ENCODE measurements around the gene CLEC11A. TPM values are rescaled to one million over a fixed set of nuclear protein-coding genes. Genes with fewer than 3 reads are reported as not detected.

CLEC11A gene
- total and polyA plus RNA-seq, 10 of the 15 experiments (the other 5 are each of a cell fraction or from before 2014, with no cell fraction given), result not detected

DNA sequence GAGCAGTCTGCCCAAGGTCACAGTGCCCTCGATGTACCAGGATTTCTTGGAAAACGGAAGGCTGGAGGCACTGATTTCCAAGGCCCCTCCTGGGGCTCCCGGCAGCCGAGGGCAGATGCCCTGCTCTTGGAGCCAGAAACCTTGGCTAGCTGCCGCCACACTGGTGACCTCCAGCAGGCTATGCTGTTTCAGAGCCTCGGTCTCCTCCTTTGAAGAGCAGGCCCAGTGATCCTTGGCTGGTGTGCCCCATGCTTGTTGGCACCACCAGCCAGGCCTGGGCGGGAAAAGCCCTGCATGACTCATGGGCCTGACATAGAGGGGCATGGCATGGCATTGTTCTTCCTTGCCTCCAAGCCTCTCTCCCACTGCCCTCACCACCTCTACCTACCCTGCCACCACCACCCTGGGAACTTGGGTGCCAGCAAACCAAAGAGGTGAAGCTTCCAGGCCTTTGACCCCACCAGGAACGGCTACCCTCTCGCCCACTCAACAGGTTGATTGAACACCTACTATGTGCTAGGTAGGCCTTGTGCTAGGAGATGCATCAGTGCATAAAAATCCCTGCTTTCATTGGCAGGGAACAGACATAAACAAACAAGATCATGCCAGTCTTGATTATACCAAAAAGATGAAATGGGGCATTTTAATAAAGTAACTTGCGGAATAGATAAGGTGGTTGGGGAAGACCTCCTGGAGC, 1.6 kb upstream of the CLEC11A start (continued):
- TF ChIP-seq, protein P1, sequence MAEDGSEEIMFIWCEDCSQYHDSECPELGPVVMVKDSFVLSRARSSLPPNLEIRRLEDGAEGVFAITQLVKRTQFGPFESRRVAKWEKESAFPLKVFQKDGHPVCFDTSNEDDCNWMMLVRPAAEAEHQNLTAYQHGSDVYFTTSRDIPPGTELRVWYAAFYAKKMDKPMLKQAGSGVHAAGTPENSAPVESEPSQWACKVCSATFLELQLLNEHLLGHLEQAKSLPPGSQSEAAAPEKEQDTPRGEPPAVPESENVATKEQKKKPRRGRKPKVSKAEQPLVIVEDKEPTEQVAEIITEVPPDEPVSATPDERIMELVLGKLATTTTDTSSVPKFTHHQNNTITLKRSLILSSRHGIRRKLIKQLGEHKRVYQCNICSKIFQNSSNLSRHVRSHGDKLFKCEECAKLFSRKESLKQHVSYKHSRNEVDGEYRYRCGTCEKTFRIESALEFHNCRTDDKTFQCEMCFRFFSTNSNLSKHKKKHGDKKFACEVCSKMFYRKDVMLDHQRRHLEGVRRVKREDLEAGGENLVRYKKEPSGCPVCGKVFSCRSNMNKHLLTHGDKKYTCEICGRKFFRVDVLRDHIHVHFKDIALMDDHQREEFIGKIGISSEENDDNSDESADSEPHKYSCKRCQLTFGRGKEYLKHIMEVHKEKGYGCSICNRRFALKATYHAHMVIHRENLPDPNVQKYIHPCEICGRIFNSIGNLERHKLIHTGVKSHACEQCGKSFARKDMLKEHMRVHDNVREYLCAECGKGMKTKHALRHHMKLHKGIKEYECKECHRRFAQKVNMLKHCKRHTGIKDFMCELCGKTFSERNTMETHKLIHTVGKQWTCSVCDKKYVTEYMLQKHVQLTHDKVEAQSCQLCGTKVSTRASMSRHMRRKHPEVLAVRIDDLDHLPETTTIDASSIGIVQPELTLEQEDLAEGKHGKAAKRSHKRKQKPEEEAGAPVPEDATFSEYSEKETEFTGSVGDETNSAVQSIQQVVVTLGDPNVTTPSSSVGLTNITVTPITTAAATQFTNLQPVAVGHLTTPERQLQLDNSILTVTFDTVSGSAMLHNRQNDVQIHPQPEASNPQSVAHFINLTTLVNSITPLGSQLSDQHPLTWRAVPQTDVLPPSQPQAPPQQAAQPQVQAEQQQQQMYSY (CRISPR knock-in tag; IDR thresholded peaks at IDR 0.05), result no peak
- TF ChIP-seq RUNX3 (IDR thresholded peaks at IDR 0.05; ENCODE audit: low read length) (no peak), POLR2A (IDR thresholded peaks at IDR 0.05; ENCODE audit: low read depth, low read length) (no peak), NFIC (IDR thresholded peaks at IDR 0.05; ENCODE audit: low read depth, low read length) (no peak)

- intact Hi-C loops (cut with micrococcal nuclease; ENCODE audit: unreplicated experiment) (no loop called here), in situ Hi-C loops (cut with MboI) (no loop called here)
- Histone ChIP-seq H3K79me2 (ENCODE audit: control insufficient read depth, insufficient read depth, low read length) (no peaks in the 10 kb centered on the region), H4K20me1 (ENCODE audit: control insufficient read depth, insufficient read depth) (no peaks in the 10 kb centered on the region), H3K4me2 (ENCODE audit: control insufficient read depth, insufficient read depth) (no peak overlapping the region), H3K4me3 (no peak overlapping the region), H3K27me3 (replicated peaks in 1 of 2; ENCODE audit: control insufficient read depth in 2 of 2, insufficient read depth in 2 of 2, low read length in 1 of 2) (peaks cover 6 to 10% of the 10 kb centered on the region in 2 experiments), H3K4me1 (ENCODE audit: control insufficient read depth, insufficient read depth, low read length) (no peaks in the 10 kb centered on the region), H2AFZ (ENCODE audit: control insufficient read depth, low read depth, low read length) (no peak overlapping the region), H3K36me3 (ENCODE audit: control insufficient read depth in 2 of 2, insufficient read depth in 2 of 2, low read length in 1 of 2) (no peaks in the 10 kb centered on the region), H3K9me3 (replicated peaks; ENCODE audit: control insufficient read depth, insufficient read depth, low read length) (peaks cover 1% of the 10 kb centered on the region; the same call in 2 of the 3 replicates), H3K9ac (ENCODE audit: control insufficient read depth, insufficient read depth, low read length) (no peak overlapping the region), H3K27ac (ENCODE audit: control insufficient read depth, insufficient read depth) (no peak overlapping the region)
- POLR2A ChIA-PET, result no interaction called here
- FAIRE-seq, result no peak
- 35% methylated on average over 15 of the region's 15 CpGs for WGBS (ENCODE audit: insufficient coverage, insufficient replicate concordance, low lambda C conversion rate, missing lambda C conversion rate)
- SMC1A ChIA-PET (ENCODE audit: uncharacterized antibody, unreplicated experiment), result no interaction called here
- no TSS peak for BruUV-seq (replicated peaks)
- CTCF ChIA-PET, result interaction anchor here (0.5 kb wide), 1 partner anchor 201 kb away, joined by 3 read pairs; no protein-coding TSS in a partner anchor
- no peak for ATAC-seq
- no peak for DNase-seq (ENCODE audit: low read depth, low spot score)
- RAD21 ChIA-PET (ENCODE audit: unreplicated experiment), result no interaction called here
- TF ChIP-seq SPI1 (IDR thresholded peaks at IDR 0.05; ENCODE audit: borderline replicate concordance, insufficient read depth, low read depth, low read length), result no peak
- TF ChIP-seq, protein P2, sequence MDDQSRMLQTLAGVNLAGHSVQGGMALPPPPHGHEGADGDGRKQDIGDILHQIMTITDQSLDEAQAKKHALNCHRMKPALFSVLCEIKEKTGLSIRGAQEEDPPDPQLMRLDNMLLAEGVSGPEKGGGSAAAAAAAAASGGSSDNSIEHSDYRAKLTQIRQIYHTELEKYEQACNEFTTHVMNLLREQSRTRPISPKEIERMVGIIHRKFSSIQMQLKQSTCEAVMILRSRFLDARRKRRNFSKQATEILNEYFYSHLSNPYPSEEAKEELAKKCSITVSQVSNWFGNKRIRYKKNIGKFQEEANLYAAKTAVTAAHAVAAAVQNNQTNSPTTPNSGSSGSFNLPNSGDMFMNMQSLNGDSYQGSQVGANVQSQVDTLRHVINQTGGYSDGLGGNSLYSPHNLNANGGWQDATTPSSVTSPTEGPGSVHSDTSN (IDR thresholded peaks at IDR 0.05; ENCODE audit: insufficient replicate concordance, low read depth, low read length), result no peak
- TF ChIP-seq BACH1 (IDR thresholded peaks at IDR 0.05; ENCODE audit: borderline replicate concordance), result no peak
- TF ChIP-seq ATF7 (IDR thresholded peaks at IDR 0.05; ENCODE audit: low read depth), result no peak
- no peak for TF ChIP-seq ZNF207 (IDR thresholded peaks at IDR 0.05; ENCODE audit: borderline replicate concordance)
- TF ChIP-seq RB1 (IDR thresholded peaks at IDR 0.05; ENCODE audit: borderline replicate concordance), result no peak
- no peak for TF ChIP-seq JUND (IDR thresholded peaks at IDR 0.05; ENCODE audit: low read depth, low read length)
These were observed 757 bp upstream of the CLEC11A start for GRCh38 chr19:50722201-50723013.
